ENCODE measurements around the gene IGHMBP2.
A peak's percentile ranks its signal among the peaks of the same experiment; 100 is the strongest.

IGHMBP2 gene

GRCh38 chr11:68890490-68891231 lies 13.0 kb upstream of the IGHMBP2 start:
- FAIRE-seq = peak; percentile 90

- no peak for FAIRE-seq
Observed at GRCh38 chr11:68891351-68891948, 12.2 kb upstream of the IGHMBP2 start.

GRCh38 chr11:68892576-68892975 lies 11.1 kb upstream of the IGHMBP2 start:
- FAIRE-seq = no peak

GRCh38 chr11:68893282-68893681 lies 10.4 kb upstream of the IGHMBP2 start:
- FAIRE-seq = no peak

GRCh38 chr11:68896171-68896959 lies 7.3 kb upstream of the IGHMBP2 start:
- FAIRE-seq = no peak

- FAIRE-seq = no peak
Observed at GRCh38 chr11:68897441-68897840, 6.2 kb upstream of the IGHMBP2 start.

- no peak for FAIRE-seq
Observed at GRCh38 chr11:68900835-68901381, 2.8 kb upstream of the IGHMBP2 start.

GRCh38 chr11:68904248-68904847 lies 657 bp downstream of the IGHMBP2 start:
- FAIRE-seq = no peak

GRCh38 chr11:68905421-68906360 lies 2.0 kb downstream of the IGHMBP2 start:
- FAIRE-seq = no peak

- FAIRE-seq = no peak
Observed at GRCh38 chr11:68908273-68908672, 4.6 kb downstream of the IGHMBP2 start.

GRCh38 chr11:68910965-68911364 lies 7.3 kb downstream of the IGHMBP2 start:
- FAIRE-seq = no peak

GRCh38 chr11:68911731-68912130 lies 8.0 kb downstream of the IGHMBP2 start:
- FAIRE-seq = no peak

- FAIRE-seq = no peak
Observed at GRCh38 chr11:68912254-68912653, 8.6 kb downstream of the IGHMBP2 start.

- FAIRE-seq = no peak
Observed at GRCh38 chr11:68913188-68913587, 9.5 kb downstream of the IGHMBP2 start.

- no peak for FAIRE-seq
Observed at GRCh38 chr11:68914761-68915160, 11.1 kb downstream of the IGHMBP2 start.

GRCh38 chr11:68916439-68916838 lies 12.7 kb downstream of the IGHMBP2 start:
- FAIRE-seq = no peak

GRCh38 chr11:68923614-68924013 lies 19.9 kb downstream of the IGHMBP2 start:
- FAIRE-seq = no peak

GRCh38 chr11:68924073-68924925 lies 20.6 kb downstream of the IGHMBP2 start:
- no peak for FAIRE-seq

- FAIRE-seq = no peak
Observed at GRCh38 chr11:68925611-68926010, 21.9 kb downstream of the IGHMBP2 start.

- FAIRE-seq = no peak
Observed at GRCh38 chr11:68927280-68928135, 23.8 kb downstream of the IGHMBP2 start.
